ENCODE data around the gene MMD. TPM values are rescaled to one million over a fixed set of nuclear protein-coding genes. Genes with fewer than 3 reads are reported as not detected.
A peak's percentile ranks its signal among the peaks of the same experiment; 100 is the strongest.

The MMD gene
- total and polyA plus RNA-seq, 2 of the 13 experiments (the other 11 are each of a cell fraction or from before 2014, with no cell fraction given) = 121 to 225 TPM

- TF ChIP-seq ZNF850 (CRISPR knock-in tag; conservative IDR thresholded peaks at IDR 0.05) (no peak), ZNF280B (CRISPR knock-in tag; IDR thresholded peaks at IDR 0.05; ENCODE audit: borderline replicate concordance) (no peak), ZNF121 (CRISPR knock-in tag; IDR thresholded peaks at IDR 0.05) (no peak), TCF7 (IDR thresholded peaks at IDR 0.05; ENCODE audit: low read depth) (peak; percentile 54; the same call in 1 of the 2 replicates), HIVEP1 (CRISPR knock-in tag; IDR thresholded peaks at IDR 0.05) (no peak), ZNF713 (CRISPR knock-in tag; IDR thresholded peaks at IDR 0.05) (no peak), ZNF816 (CRISPR knock-in tag; IDR thresholded peaks at IDR 0.05; ENCODE audit: borderline replicate concordance) (no peak), ZNF20 (CRISPR knock-in tag; IDR thresholded peaks at IDR 0.05) (no peak), KDM1A (CRISPR knock-in tag; IDR thresholded peaks at IDR 0.05) (peak; percentile 65; the same call in 1 of the 2 replicates), ARHGAP35 (CRISPR knock-in tag; IDR thresholded peaks at IDR 0.05; ENCODE audit: borderline replicate concordance) (no peak), HINFP (CRISPR knock-in tag; IDR thresholded peaks at IDR 0.05; ENCODE audit: low read depth) (no peak), TP53 (CRISPR knock-in tag; conservative IDR thresholded peaks at IDR 0.05) (no peak), GABPA (IDR thresholded peaks at IDR 0.05; ENCODE audit: low read depth, low read length) (no peak), GABPA (CRISPR knock-in tag; IDR thresholded peaks at IDR 0.05; ENCODE audit: low read depth) (no peak), ZNF510 (CRISPR knock-in tag; IDR thresholded peaks at IDR 0.05; ENCODE audit: low read depth) (no peak), ZNF652 (CRISPR knock-in tag; IDR thresholded peaks at IDR 0.05; ENCODE audit: borderline replicate concordance, low read depth) (peak; percentile 73), ZNF75D (CRISPR knock-in tag; IDR thresholded peaks at IDR 0.05; ENCODE audit: borderline replicate concordance) (no peak), ZKSCAN1 (IDR thresholded peaks at IDR 0.05; ENCODE audit: low read length) (no peak), MED1 (CRISPR knock-in tag; IDR thresholded peaks at IDR 0.05) (peak; percentile 78), ZNF484 (CRISPR knock-in tag; IDR thresholded peaks at IDR 0.05; ENCODE audit: borderline replicate concordance, low read depth) (no peak), ZNF230 (CRISPR knock-in tag; IDR thresholded peaks at IDR 0.05) (no peak), BCLAF1 (IDR thresholded peaks at IDR 0.05) (no peak), KMT2A (CRISPR knock-in tag; IDR thresholded peaks at IDR 0.05) (no peak), ZNF580 (CRISPR knock-in tag; IDR thresholded peaks at IDR 0.05; ENCODE audit: borderline replicate concordance, low read depth) (peak; percentile 63; the same call in 1 of the 2 replicates), ELK4 (CRISPR knock-in tag; IDR thresholded peaks at IDR 0.05; ENCODE audit: borderline replicate concordance) (no peak)
Observed at GRCh38 chr17:55454906-55455474, 33.4 kb upstream of the MMD start (continued).
